ENCODE measurements around the gene MAP3K5.

Gene MAP3K5

DNA sequence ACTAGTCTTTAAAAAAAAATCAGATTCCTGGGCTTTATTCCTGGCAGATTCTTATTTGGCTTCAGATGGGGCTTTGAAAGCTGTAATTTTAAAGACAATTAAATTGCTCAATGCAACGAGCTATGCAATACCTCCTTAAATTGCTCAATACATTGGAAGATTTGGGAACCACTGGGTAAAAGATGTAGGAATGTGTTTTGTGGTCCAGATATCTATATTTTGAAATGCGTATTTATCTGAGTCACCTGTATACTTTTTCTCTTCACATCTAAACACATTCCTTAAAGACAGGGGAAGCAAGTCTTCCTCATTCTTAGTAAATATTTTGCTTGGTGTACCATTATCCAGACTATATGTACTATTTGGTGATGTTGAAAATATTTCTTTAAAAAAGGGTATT is 212.5 kb downstream of the MAP3K5 start:
- no peak for DNase-seq (ENCODE audit: low read depth, low spot score)

DNA sequence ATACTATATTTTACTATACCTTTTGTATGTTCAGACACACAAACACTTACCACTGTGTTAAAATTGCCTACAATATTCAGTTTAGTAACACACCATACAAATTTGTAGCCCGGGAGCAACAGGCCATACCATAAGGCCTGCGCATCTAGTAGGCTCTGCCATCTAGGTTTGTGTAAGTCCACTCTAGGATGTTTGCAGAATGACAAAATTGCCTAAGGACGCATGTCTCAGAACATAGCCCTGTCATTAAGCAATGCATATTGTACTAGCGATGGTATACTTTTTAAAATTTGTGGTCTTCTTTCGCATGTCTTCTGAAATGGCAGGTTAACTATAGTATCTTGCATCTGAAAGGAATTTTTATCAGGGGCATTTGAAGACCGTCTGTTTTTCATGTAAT is 215.5 kb downstream of the MAP3K5 start:
- DNase-seq (ENCODE audit: low read depth, low spot score) = no peak

- no peak for DNase-seq (ENCODE audit: low read depth, low spot score)
These were observed 220.8 kb downstream of the MAP3K5 start for GRCh38 chr6:136571496-136571895.

DNA sequence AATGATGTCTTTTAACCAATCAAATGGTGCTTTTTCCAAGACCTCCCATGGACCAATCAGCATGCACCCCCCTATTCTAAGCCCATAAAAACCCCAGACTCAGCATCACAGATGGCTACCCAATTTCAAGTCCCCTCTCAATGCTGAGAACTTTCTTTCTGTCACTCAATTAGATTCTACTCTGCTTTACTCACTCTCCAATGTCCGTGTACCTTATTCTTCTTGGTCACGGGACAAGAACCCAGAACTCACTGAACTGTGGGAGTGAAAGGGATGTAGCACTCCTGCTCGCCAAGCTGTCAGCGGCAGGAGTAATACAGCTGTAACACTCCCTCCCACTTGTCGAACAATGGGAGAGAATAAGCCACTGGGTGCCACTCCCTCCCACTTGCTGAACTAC is 221.2 kb downstream of the MAP3K5 start:
- DNase-seq (ENCODE audit: low read depth, low spot score) = no peak

DNA sequence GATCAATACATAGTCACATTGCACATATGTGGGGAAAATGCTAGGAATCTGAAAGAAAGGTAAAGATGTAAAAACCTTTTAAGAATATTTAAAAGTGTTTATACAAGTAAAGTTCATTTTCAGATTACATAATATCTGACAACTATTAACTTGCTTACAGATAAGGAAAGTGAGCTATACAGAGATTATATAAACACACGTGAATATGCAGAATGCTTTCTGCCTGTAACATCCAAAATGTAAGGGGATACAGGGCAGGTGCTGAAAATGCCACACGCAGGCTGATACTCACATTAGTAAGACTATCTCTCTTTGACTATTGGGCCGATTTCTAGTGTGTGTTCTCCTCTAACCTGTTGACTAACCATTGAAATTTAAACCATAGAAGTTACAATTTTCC is 224.1 kb downstream of the MAP3K5 start:
- no peak for DNase-seq (ENCODE audit: low read depth, low spot score)

DNA sequence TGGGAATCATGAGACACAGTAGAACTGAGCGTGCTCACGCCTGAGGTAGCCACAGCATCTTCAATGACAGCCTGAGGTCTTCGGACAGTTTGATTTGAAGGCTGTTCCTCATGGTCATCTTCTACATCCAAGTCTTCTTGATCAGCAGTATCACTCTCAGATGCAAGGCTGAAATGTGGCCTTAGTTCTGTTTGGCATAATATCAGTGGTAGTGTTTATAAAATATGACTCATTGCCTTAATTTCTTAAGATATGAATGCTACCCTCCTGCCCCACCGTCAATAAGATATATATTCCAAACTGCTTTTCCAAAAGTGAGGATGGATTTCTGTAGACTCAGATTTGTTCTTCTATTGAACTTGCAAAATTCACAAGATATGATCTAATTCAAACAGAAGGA is 224.6 kb downstream of the MAP3K5 start:
- no peak for DNase-seq (ENCODE audit: low read depth, low spot score)

- DNase-seq (ENCODE audit: low read depth, low spot score) = no peak
These were observed 225.4 kb downstream of the MAP3K5 start for GRCh38 chr6:136566851-136567250.

- no peak for DNase-seq (ENCODE audit: low read depth, low spot score)
These were observed 226.2 kb downstream of the MAP3K5 start for GRCh38 chr6:136566007-136566487.

- DNase-seq (ENCODE audit: low read depth, low spot score) = no peak
These were observed 228.1 kb downstream of the MAP3K5 start for GRCh38 chr6:136564180-136564579.

GRCh38 chr6:136563386-136564152 is 228.7 kb downstream of the MAP3K5 start:
- DNase-seq (ENCODE audit: low read depth, low spot score) = no peak

DNA sequence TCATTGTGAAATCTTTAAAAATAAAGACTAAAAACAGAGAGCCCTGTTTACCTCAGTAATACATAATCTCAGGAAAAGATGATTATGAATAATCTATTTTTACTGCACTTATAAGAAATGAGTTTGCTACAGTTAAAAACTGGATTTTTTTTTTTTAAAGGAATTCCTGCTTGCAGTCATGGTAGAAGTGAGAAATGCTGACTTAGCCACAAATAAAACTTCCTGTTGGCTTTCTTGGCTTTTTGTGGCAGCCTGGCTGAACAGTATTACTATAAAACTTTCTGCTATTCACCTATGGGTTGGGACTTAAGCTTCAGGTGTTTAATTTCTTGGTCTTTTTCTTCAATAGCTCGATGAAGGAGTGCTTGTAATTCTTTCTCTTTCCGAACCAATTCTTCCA is 230.1 kb downstream of the MAP3K5 start:
- no peak for DNase-seq (ENCODE audit: low read depth, low spot score)

- no peak for DNase-seq (ENCODE audit: low read depth, low spot score)
These were observed 239.0 kb downstream of the MAP3K5 start for GRCh38 chr6:136553166-136553787.

GRCh38 chr6:136552054-136552453 is 240.2 kb downstream of the MAP3K5 start:
- no peak for DNase-seq (ENCODE audit: low read depth, low spot score)

- no peak for DNase-seq (ENCODE audit: low read depth, low spot score)
These were observed 241.2 kb downstream of the MAP3K5 start for GRCh38 chr6:136551103-136551502.

- peak; percentile 7 for DNase-seq (ENCODE audit: low read depth, low spot score)
These were observed 241.8 kb downstream of the MAP3K5 start, which contains the start of gene MAP7 for GRCh38 chr6:136550330-136551071. MAP7 (minus strand) TSS chr6:136550422; CDS start chr6:136550408, 14 bp downstream.

- no peak for DNase-seq (ENCODE audit: low read depth, low spot score)
These were observed 242.3 kb downstream of the MAP3K5 start for GRCh38 chr6:136550045-136550329.

GRCh38 chr6:136549300-136550044 is 242.8 kb downstream of the MAP3K5 start:
- no peak for DNase-seq (ENCODE audit: low read depth, low spot score)

DNA sequence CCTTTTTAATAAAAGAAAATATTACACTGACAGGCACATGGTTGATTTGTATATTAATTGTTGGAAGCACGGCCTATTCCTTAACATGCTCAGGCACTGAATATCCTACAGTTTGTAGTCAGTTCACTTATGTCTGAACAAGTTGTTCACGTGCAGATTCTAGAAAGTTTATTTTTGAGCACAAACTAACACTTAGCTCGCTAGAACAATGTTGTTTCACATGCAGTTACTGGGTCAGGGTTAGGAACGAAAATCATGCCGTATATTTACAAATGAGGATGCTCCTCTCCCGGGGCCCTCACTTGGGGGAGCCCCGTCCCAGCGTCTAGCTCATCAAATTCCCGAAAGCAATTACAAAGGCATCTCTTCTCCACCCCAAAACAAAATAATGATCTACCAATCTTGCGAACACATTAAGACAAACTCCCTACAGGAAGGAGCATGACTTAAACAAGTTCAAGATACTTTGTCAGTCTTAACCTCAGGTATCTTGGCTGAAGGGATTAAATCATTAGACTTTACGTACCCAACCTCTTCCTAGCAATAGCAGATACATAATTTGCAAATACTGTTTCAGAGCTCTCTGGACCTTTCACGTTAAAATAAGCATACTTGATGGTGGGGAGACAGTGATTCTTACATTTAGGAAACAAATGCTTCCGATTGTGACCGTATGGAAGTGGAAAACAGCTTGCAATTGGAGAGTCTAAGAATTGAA is 243.5 kb downstream of the MAP3K5 start:
- no peak for DNase-seq (ENCODE audit: low read depth, low spot score)

DNA sequence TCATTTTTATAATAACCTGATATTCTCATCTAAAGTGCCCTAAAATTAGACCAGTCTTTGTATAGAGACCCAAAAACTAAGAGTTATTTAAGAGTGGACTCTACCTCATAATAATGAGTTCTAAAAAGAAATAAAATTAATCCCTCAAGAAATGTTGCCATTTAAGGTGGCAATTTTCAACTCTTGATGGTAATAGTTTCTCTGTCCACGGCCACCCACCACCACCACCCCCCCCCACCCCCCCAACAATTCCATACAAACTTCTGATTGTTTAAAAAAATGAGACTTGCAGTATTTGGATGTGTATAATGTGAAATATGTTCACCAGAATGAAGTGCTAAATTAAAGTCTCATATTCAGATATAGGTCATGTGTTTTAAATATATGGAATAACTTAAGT is 244.4 kb downstream of the MAP3K5 start:
- no peak for DNase-seq (ENCODE audit: low read depth, low spot score)

DNA sequence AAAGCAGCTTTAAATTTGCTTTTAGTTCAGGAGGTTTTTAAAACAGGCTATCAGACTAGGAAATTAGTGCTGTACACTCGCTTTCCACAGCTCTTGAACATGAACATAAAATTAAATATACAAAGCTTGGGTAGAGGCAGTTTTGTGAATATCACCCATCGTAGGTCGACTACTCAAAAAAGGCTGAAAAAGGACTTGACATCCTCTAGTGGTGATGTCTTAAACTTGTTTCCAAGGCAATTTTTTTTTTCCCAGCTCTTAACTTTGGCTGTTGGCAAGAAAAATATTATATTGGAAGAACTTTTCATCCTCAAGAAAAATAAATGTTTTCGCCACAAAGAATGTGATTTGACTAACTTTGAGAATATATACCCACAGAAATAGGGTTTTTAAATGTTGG is 244.9 kb downstream of the MAP3K5 start:
- DNase-seq (ENCODE audit: low read depth, low spot score) = no peak

DNA sequence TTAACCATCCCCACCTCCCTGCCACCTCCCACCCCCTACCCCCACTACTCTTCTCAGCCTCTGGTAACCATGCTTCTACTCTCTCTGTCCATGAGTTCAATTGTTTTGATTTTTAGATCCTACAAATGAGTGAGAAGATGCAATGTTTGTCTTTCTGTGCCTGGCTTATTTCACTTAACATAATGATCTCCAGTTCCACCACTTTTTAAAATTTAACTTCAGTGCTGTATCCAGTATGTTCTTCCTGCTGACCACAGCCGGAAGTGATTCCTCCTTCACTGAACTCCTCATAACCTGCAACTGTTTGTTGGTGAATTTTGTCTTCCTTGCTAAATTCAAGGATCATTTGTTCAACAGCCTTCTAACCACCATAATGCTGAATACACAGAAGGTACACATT is 245.9 kb downstream of the MAP3K5 start:
- DNase-seq (ENCODE audit: low read depth, low spot score) = no peak
